Tibial artery (tissue), 4 donors: ENCODE measurements around the gene CRACR2B.

Source experiments
- DNase-seq, 2 donors: peaks; one replicate each; pipeline ENCODE4 v3.0.0-alpha.2; 2019
- H3K27ac ChIP-seq, 2 donors: fragments of 200-600 bp; sonication (generic) in 1 of 2; 1 replicate in 1 of 2; 2 replicates in 1 of 2; pipeline ENCODE4 v1.5.1; 2018 to 2019; ENCODE audit warnings: mild to moderate bottlenecking in 1 of 2
- H3K27me3 ChIP-seq, 2 donors: fragments of 200-600 bp; sonication (generic) in 1 of 2; one replicate each; pipeline versions ENCODE4 v1.5.1 to v1.6.0; 2016 to 2019
- H3K36me3 ChIP-seq, 3 donors: fragments of 200-600 bp; sonication (generic) in 2 of 3; one replicate each; pipeline ENCODE4 v1.5.1; 2016 to 2019; ENCODE audit warnings: mild to moderate bottlenecking in 2 of 3
- H3K4me1 ChIP-seq, 4 donors: fragments of 200-600 bp; sonication (generic) in 2 of 4; 1 replicate in 3 of 4; 2 replicates in 1 of 4; pipeline ENCODE4 v1.5.1; 2016 to 2019
- H3K4me3 ChIP-seq, 2 donors: fragments of 200-600 bp; sonication (generic) in 1 of 2; 1 replicate in 1 of 2; 2 replicates in 1 of 2; pipeline ENCODE4 v1.5.1; 2018 to 2019; ENCODE audit warnings: mild to moderate bottlenecking in 2 of 2
- H3K9me3 ChIP-seq, 3 donors: fragments of 200-600 bp; sonication (generic) in 1 of 3; one replicate each; pipeline ENCODE4 v1.5.1; 2016 to 2019
- CTCF ChIP-seq, 2 experiments: fragments of 200-600 bp in 1 of 2; fragments of 450-650 bp in 1 of 2; IDR thresholded peaks; one replicate each; pipeline ENCODE4 v1.5.1; 2017 to 2019; ENCODE audit warnings: antibody characterized with exemption in 2 of 2, mild to moderate bottlenecking in 1 of 2, moderate library complexity in 1 of 2
- intact Hi-C: fragments of 100-400 bp; cut with DNase I; formaldehyde crosslinking; loops from one replicate; pipeline ENCODE4 v1.15.0; 2023; ENCODE audit warnings: low total_unique reads

Gene CRACR2B

GRCh38 chr11:797296-798092 lies 30.2 kb upstream of the CRACR2B start:
- H3K27ac ChIP-seq = peak overlapping the region; percentile 71 to 85
- intact Hi-C loops = no loop called here
- no peaks in the 10 kb centered on the region for H3K27me3 ChIP-seq
- TF ChIP-seq CTCF (IDR thresholded peaks at IDR 0.05) = no peak
- peaks cover 0 to 37% (median 24%) of the 10 kb centered on the region in 4 donors for H3K4me1 ChIP-seq
- H3K4me3 ChIP-seq = peak overlapping the region; percentile 68 to 88
- peak; percentile 74 to 86 for DNase-seq
- H3K36me3 ChIP-seq = peaks cover 0 to 49% (median 2%) of the 10 kb centered on the region in 3 donors
- H3K9me3 ChIP-seq = no peaks in the 10 kb centered on the region

- H3K36me3 ChIP-seq = peaks cover 0 to 49% (median 8%) of the 10 kb centered on the region in 3 donors
- H3K27ac ChIP-seq = peak within 1 kb of the TSS; percentile 71 to 85
- peak in 1 of 2 donors; percentile 82 for DNase-seq
- H3K4me1 ChIP-seq = peaks cover 0 to 38% (median 24%) of the 10 kb centered on the region in 4 donors
- H3K9me3 ChIP-seq = no peaks in the 10 kb centered on the region
- peak within 1 kb of the TSS; percentile 68 to 88 for H3K4me3 ChIP-seq
- TF ChIP-seq CTCF (IDR thresholded peaks at IDR 0.05) = peak; percentile 81 to 87
- no peaks in the 10 kb centered on the region for H3K27me3 ChIP-seq
- intact Hi-C loops = no loop called here
These were observed 29.5 kb upstream of the CRACR2B start, which contains the start of gene SLC25A22 for GRCh38 chr11:798093-798713. TSS of gene SLC25A22 (minus strand) at chr11:798281. CDS start at chr11:795006, 3,275 bp downstream.

DNA sequence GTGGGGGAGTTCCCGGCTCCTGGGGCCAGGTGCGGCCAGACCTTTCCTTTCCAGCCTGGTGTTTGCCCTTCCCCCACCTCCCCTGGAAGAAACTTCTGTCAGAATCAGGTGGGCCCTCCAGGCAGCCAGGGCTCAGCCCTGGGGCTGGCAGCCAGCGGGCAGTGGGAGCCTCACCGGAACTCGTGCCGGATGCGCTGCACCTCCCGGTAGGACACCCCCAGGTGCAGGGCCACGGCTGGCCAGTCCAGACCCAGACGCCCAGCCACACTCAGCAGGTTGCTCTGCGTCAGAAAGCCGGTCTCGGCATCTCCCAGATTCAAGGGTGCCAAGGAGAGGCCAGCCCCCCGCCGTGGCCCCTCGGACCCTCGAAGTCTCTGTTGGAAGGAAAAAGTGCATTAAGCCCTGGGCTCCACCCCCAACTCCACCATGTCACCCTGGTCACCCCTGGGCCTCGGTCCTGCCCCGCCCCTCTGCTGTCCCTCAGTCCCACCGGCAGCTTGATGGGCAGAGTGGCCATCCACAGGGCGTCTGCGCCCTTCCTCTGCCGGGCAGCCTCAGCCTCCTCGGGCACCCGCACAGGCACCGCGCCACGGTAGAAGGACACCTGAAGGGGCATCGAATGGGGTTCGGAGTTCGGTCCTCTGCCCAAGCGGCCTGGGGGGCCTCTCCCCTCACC lies 27.9 kb upstream of the CRACR2B start:
- peaks cover 0 to 42% (median 35%) of the 10 kb centered on the region in 4 donors for H3K4me1 ChIP-seq
- intact Hi-C loops = loop anchor here (10.0 kb wide), 1 partner anchor 225 kb away; the partner anchor contains the start of gene PHRF1

DNA sequence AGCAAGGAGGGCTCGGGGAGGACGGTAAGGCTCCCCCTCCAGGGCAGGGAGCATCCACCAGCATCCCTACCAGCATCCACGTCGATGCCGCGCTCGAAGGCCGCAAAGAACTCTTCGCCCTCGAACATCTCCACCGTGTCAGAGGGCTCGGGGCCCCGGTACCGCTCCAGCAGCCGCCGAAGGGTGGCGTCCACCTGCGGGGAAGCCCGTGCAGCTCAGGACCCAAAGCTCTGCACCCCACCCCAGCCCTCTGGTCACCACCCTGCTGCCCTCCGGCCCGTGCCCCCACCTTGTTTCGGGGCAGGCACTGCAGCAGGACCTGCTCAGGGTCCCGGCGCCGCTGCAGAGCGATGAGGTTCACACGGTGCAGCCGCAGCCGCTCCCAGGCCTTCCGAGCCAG lies 27.2 kb upstream of the CRACR2B start:
- TF ChIP-seq CTCF (IDR thresholded peaks at IDR 0.05) = no peak
- peaks cover 0 to 42% (median 8%) of the 10 kb centered on the region in 3 donors for H3K36me3 ChIP-seq
- no peak overlapping the region for H3K4me3 ChIP-seq
- peaks cover 0 to 42% (median 31%) of the 10 kb centered on the region in 4 donors for H3K4me1 ChIP-seq
- DNase-seq = no peak
- intact Hi-C loops = loop anchor here (10.0 kb wide), 1 partner anchor 226 kb away; the partner anchor contains the start of gene PHRF1
- no peaks in the 10 kb centered on the region for H3K27me3 ChIP-seq
- H3K27ac ChIP-seq = no peak overlapping the region
- no peaks in the 10 kb centered on the region for H3K9me3 ChIP-seq

More for the DNA sequence above, 27.9 kb upstream of the CRACR2B start:
- Histone ChIP-seq H3K9me3 (no peaks in the 10 kb centered on the region), H3K36me3 (peaks cover 0 to 42% (median 8%) of the 10 kb centered on the region in 3 donors), H3K27me3 (no peaks in the 10 kb centered on the region), H3K4me3 (no peak overlapping the region), H3K27ac (no peak overlapping the region)
- no peak for DNase-seq
- no peak for TF ChIP-seq CTCF (IDR thresholded peaks at IDR 0.05)

DNA sequence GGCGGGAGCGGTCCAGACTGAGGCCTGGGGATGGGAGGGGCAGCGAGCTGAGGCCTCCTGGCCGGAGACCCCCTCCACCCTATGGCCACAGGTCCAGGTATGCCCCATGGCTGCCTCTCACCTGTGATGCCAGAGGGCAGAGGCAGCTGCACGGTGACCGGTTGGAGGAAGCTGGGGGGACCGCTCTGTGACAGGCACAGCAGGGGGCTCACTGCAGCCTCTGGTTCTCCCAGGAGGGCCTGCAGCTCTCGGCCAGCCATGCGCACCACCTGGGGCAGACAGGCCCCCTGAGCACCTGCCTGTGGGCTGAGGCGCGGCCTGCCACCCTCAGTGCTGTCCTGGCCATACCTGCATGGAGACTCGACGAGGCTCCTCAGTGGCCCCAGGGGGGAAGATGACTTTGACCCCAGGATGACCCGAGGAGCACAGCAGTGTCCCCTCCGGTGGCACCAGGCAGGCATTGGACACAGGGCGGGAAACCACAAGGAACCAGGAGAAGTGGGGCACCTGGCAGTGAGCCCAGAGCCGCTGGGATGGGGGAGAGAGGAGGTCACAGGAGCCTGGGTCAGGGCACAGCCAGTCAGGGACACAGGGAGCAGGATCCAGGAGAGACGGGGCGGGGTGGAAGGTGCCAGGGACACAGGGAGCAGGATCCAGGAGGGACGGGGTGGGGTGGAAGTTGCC lies 26.5 kb upstream of the CRACR2B start:
- Histone ChIP-seq H3K27ac (no peak overlapping the region), H3K4me3 (no peak overlapping the region), H3K4me1 (peaks cover 0 to 36% (median 27%) of the 10 kb centered on the region in 4 donors), H3K27me3 (no peaks in the 10 kb centered on the region), H3K36me3 (peaks cover 0 to 42% (median 8%) of the 10 kb centered on the region in 3 donors), H3K9me3 (no peaks in the 10 kb centered on the region)
- no peak for TF ChIP-seq CTCF (IDR thresholded peaks at IDR 0.05)
- intact Hi-C loops = loop anchor here (10.0 kb wide), 1 partner anchor 226 kb away; the partner anchor contains the start of gene PHRF1
- no peak for DNase-seq
